ENCODE data around the gene PRMT5. TPM values are rescaled to one million over a fixed set of nuclear protein-coding genes. Genes with fewer than 3 reads are reported as not detected.

PRMT5 gene
- total RNA-seq (2022; extraction: Qiagen RNA extraction; ENCODE audit: low read depth), result 98.4 to 196 TPM (median 116 TPM) in 5 replicates

DNA sequence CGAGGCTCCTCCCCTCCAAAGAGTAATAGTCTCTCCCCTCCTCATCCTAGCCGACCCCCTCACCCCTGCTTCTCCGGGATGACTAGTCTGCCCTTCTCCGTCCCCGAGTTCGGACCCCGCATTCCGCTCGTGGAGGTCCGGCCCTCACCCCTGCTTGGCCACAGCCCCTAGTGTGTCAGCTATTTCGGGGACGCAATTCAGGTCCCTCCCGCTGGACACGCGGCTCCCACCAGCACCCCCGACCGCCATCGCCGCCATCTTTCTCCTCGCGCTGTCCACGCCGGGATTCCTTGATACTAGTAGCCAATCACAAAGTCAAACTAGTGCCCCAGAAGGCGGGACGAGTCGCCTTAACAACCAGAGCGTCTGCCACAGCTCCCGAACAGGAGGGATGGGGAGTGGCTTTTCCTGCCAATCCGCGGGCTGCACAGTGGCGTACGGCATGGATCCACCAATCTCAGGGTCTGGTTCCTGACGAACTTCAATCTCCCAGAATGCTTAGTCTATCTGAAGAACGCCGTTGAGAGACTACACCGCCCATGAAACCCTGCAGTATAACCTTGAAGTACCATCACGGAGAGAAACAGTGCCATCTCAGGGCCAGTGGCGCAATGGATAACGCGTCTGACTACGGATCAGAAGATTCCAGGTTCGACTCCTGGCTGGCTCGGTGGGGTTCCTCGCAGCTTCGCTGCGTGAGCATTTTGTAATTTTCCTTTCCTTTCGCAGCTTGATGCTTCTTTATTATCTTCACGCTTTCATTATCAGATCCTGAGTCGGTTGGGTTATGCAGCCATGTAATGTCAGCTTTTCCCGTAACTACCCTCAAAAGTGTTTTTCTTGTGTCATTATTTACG, at the start of gene PRMT5:
TSS of gene PRMT5 (minus strand) at position 273 of the 857 bp plus-strand sequence. CDS start at position 258, 15 bp downstream.

DNA sequence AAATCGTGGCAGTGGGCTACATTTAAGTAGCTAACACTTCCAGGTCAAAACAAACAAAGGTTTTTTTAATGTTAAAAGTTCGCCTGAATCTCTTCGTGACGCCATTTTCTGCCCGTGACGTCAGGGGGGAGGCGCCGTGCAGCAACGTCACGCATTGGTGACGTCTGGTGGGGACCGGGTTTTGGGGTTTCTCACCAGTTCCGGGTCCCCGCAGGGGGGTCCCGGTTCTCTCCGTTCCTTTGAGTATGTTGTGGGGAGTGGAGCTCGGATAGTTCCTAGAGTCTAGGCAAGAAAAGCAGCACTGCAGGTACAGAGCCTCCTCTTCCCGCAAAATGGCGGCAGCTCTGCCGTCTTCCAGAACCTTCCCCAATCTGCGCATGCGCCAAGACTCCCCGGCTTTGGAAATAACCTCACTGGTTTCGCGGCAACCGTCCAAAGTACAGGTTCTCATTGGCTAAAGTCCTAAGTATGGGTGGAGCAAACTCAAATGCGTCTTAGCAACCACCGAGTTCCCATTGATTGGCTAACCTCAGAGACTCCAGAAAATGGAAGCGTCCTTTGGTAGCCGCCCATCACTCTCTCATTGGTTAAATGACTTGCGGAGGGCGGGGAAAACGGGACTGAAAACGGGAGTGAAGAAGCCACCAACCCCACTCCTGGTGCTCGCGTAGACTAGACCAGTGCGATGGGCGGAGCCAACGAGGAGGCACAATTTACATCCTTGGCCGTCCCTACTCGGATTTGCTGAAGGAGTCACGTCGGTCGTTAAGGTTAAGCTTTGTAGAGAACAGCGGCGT, 10.2 kb downstream of the PRMT5 start, which contains the start of gene RBM23:
TSS of gene RBM23 (minus strand) at position 346 of the 797 bp plus-strand sequence.

GRCh38 chr14:22883173-22883976, 45.8 kb downstream of the PRMT5 start, which contains the start of gene REM2:
Gene REM2, plus strand, starts transcription at chr14:22883222. Its CDS starts 66 bp downstream, at chr14:22883288.

DNA sequence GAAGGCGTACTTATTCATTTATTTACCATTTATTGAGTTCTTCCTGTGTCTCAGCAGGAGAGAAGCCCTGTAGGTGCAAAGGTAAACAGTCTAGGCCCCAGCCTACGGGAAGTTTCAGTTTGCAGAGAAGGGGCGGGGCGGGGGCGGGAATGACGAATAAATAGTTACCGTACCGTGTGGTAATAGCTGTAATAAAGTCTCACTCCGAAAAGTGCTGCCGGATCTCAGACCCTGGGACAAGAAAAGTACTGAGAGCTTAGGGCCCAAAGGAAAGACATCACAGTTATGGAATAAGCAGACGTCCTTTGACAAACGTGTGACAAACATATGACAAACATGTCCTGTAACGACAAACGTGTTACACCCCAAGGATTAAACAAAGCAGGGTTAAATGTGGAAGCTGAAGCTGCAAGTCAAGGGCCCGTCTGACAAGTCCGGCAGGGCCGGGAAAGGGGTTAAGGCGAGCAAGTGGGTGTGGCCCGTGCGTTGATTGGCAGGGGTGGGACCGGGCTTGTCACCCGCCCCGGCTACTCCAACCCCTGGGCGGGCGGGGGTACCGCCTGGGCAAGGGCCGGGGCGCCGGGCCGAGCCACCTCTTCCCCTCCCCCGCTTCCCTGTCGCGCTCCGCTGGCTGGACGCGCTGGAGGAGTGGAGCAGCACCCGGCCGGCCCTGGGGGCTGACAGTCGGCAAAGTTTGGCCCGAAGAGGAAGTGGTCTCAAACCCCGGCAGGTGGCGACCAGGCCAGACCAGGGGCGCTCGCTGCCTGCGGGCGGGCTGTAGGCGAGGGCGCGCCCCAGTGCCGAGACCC, 57.7 kb downstream of the PRMT5 start, which contains the start of gene LRP10:
TSS of gene LRP10 (plus strand) at position 517 of the 809 bp plus-strand sequence. CDS start 564 bp downstream, outside the sequence.

Other genes with a start within 250 kb of the PRMT5 start
- 137 to 162 TPM (median 156 TPM) in 5 replicates for gene OXA1L, start 162.7 kb downstream of the PRMT5 start, total RNA-seq (2022; extraction: Qiagen RNA extraction; ENCODE audit: low read depth)
- gene SLC7A7, start 113.9 kb downstream of the PRMT5 start, total RNA-seq (2022; extraction: Qiagen RNA extraction; ENCODE audit: low read depth), result 16.5 to 21.7 TPM (median 19.0 TPM) in 5 replicates
- 143 to 223 TPM (median 180 TPM) in 5 replicates for gene MRPL52, start 99.5 kb downstream of the PRMT5 start, total RNA-seq (2022; extraction: Qiagen RNA extraction; ENCODE audit: low read depth)
- 0.55 to 0.92 TPM (median 0.87 TPM) in 5 replicates for gene MMP14, start 92.8 kb downstream of the PRMT5 start, total RNA-seq (2022; extraction: Qiagen RNA extraction; ENCODE audit: low read depth)
- 47.8 to 93.1 TPM (median 76.8 TPM) in 5 replicates for gene LRP10, start 57.6 kb downstream of the PRMT5 start, total RNA-seq (2022; extraction: Qiagen RNA extraction; ENCODE audit: low read depth)
- gene REM2, start 46.2 kb downstream of the PRMT5 start, total RNA-seq (2022; extraction: Qiagen RNA extraction; ENCODE audit: low read depth), result 0.26 to 0.67 TPM (median 0.33 TPM) in 5 replicates
- 48.9 to 66.4 TPM (median 62.5 TPM) in 5 replicates for gene RBM23, start 10.2 kb downstream of the PRMT5 start, total RNA-seq (2022; extraction: Qiagen RNA extraction; ENCODE audit: low read depth)
- gene HAUS4, start 27.7 kb upstream of the PRMT5 start, total RNA-seq (2022; extraction: Qiagen RNA extraction; ENCODE audit: low read depth), result 32.7 to 38.7 TPM (median 37.1 TPM) in 5 replicates
- gene AJUBA, start 53.2 kb upstream of the PRMT5 start, total RNA-seq (2022; extraction: Qiagen RNA extraction; ENCODE audit: low read depth), result 33.6 to 42.2 TPM (median 39.4 TPM) in 5 replicates
- 2.7 to 4.4 TPM (median 3.3 TPM) in 5 replicates for gene C14orf93, start 80.8 kb upstream of the PRMT5 start, total RNA-seq (2022; extraction: Qiagen RNA extraction; ENCODE audit: low read depth)
- 269 to 342 TPM (median 304 TPM) in 5 replicates for gene PSMB5, start 105.5 kb upstream of the PRMT5 start, total RNA-seq (2022; extraction: Qiagen RNA extraction; ENCODE audit: low read depth)
- gene PSMB11, start 112.8 kb upstream of the PRMT5 start, total RNA-seq (2022; extraction: Qiagen RNA extraction; ENCODE audit: low read depth), result not detected in 5 replicates
- 2.0 to 5.3 TPM (median 5.0 TPM) in 5 replicates for gene CDH24, start 128.1 kb upstream of the PRMT5 start, total RNA-seq (2022; extraction: Qiagen RNA extraction; ENCODE audit: low read depth)
- 101 to 111 TPM (median 107 TPM) in 5 replicates for gene ACIN1, start 165.8 kb upstream of the PRMT5 start, total RNA-seq (2022; extraction: Qiagen RNA extraction; ENCODE audit: low read depth)
- gene C14orf119, start 166.1 kb upstream of the PRMT5 start, total RNA-seq (2022; extraction: Qiagen RNA extraction; ENCODE audit: low read depth), result 84.6 to 107 TPM (median 101 TPM) in 5 replicates
- not detected in 5 replicates for gene CIROP, start 175.6 kb upstream of the PRMT5 start, total RNA-seq (2022; extraction: Qiagen RNA extraction; ENCODE audit: low read depth)
- gene CEBPE, start 189.9 kb upstream of the PRMT5 start, total RNA-seq (2022; extraction: Qiagen RNA extraction; ENCODE audit: low read depth), result 0.12 TPM in 1 of 5 replicates, not detected in the others